Measurements from ENCODE around the gene OSER1. TPM values are rescaled to one million over a fixed set of nuclear protein-coding genes. Genes with fewer than 3 reads are reported as not detected.
A peak's percentile ranks its signal among the peaks of the same experiment; 100 is the strongest.

Gene OSER1
- total RNA-seq, 1 experiment from 2014 or later = 79.7 TPM

DNA sequence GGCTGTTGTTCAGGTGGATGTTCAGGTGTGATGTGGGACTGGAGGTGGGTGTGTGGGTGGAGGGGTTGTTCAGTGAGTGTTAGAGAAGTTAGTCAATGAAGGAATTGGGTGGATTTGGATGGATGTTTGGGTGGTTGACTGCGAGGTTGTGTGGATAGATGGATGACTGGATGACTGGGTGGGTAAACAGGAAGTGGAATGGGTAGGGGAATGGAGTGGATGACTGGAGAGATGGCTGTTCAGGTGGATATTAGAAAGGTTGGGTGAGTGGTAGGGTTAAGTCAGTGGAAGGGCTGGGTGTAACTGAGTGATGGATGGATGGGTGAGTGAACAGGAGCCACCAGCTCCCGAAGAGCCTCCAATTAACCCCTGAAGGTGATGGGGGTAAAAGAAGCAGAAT is 51.4 kb downstream of the OSER1 start:
- no peaks in the 10 kb centered on the region for H3K36me3 Mint-ChIP-seq (ENCODE audit: insufficient read depth, unreplicated experiment)
- H3K9me3 Mint-ChIP-seq (ENCODE audit: unreplicated experiment) = no peaks in the 10 kb centered on the region
- H3K4me1 Mint-ChIP-seq (ENCODE audit: low read depth, unreplicated experiment) = no peaks in the 10 kb centered on the region
- H3K27me3 Mint-ChIP-seq (ENCODE audit: insufficient read depth, unreplicated experiment) = no peaks in the 10 kb centered on the region
- no peak overlapping the region for H3K4me3 ChIP-seq (ENCODE audit: low read depth, low read length)
- no peak overlapping the region for H3K4me3 Mint-ChIP-seq (ENCODE audit: unreplicated experiment)
- no peak for DNase-seq
- intact Hi-C loops (cut with micrococcal nuclease; ENCODE audit: unreplicated experiment) = no loop called here
- POLR2A ChIA-PET = no interaction called here
- no peaks in the 10 kb centered on the region for H3K4me1 ChIP-seq
- CTCF ChIA-PET = interaction anchor here (0.8 kb wide), 1 partner anchor 17 kb away, joined by 3 read pairs; no protein-coding TSS in a partner anchor
- BruUV-seq (replicated peaks) = no TSS peak
- no peak overlapping the region for H3K27ac Mint-ChIP-seq (ENCODE audit: unreplicated experiment)
- H3K27me3 ChIP-seq (replicated peaks; ENCODE audit: control insufficient read depth, insufficient read depth, low read length) = no peaks in the 10 kb centered on the region
- H3K9me3 ChIP-seq = no peaks in the 10 kb centered on the region
- TF ChIP-seq, protein P1, sequence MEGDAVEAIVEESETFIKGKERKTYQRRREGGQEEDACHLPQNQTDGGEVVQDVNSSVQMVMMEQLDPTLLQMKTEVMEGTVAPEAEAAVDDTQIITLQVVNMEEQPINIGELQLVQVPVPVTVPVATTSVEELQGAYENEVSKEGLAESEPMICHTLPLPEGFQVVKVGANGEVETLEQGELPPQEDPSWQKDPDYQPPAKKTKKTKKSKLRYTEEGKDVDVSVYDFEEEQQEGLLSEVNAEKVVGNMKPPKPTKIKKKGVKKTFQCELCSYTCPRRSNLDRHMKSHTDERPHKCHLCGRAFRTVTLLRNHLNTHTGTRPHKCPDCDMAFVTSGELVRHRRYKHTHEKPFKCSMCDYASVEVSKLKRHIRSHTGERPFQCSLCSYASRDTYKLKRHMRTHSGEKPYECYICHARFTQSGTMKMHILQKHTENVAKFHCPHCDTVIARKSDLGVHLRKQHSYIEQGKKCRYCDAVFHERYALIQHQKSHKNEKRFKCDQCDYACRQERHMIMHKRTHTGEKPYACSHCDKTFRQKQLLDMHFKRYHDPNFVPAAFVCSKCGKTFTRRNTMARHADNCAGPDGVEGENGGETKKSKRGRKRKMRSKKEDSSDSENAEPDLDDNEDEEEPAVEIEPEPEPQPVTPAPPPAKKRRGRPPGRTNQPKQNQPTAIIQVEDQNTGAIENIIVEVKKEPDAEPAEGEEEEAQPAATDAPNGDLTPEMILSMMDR (IDR thresholded peaks at IDR 0.05; ENCODE audit: insufficient read depth in 1 of 2, low read depth in 1 of 2, low read length in 1 of 2, severe bottlenecking in 1 of 2, unreplicated experiment in 1 of 2) = no peak
- no peaks in the 10 kb centered on the region for H3K36me3 ChIP-seq (ENCODE audit: control insufficient read depth, insufficient read depth, low read length)

DNA sequence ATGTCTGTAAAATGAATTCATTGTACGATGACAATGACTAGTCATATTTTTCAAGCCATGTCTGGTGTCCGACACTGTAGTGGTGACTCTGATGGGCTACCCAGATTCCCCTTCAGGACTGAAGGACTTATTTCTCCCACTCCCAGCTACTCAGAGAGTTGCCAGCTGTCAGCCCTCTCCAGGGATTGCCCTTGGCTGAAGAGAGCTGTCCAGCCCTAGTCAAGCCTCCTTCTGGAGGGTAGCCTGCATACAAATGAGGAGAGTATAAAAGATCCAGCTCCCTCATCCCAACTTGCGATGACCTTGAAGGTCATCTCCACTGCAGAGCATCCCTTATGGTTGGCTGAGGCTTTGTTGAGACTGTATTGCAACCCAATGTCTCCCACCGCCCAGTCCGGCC is 53.5 kb downstream of the OSER1 start:
- Mint-ChIP-seq H3K27ac (ENCODE audit: unreplicated experiment) (no peak overlapping the region), H3K36me3 (ENCODE audit: insufficient read depth, unreplicated experiment) (no peaks in the 10 kb centered on the region), H3K4me1 (ENCODE audit: low read depth, unreplicated experiment) (peaks cover 8% of the 10 kb centered on the region), H3K9me3 (ENCODE audit: unreplicated experiment) (no peaks in the 10 kb centered on the region), H3K27me3 (ENCODE audit: insufficient read depth, unreplicated experiment) (no peaks in the 10 kb centered on the region), H3K4me3 (ENCODE audit: unreplicated experiment) (no peak overlapping the region)
- CTCF ChIA-PET = no interaction called here
- POLR2A ChIA-PET = no interaction called here
- TF ChIP-seq, protein P1 (IDR thresholded peaks at IDR 0.05; ENCODE audit: insufficient read depth in 1 of 2, low read depth in 1 of 2, low read length in 1 of 2, severe bottlenecking in 1 of 2, unreplicated experiment in 1 of 2) = no peak
- Histone ChIP-seq H3K4me1 (peaks cover 11% of the 10 kb centered on the region), H3K4me3 (ENCODE audit: low read depth, low read length) (no peak overlapping the region), H3K9me3 (no peaks in the 10 kb centered on the region), H3K27me3 (replicated peaks; ENCODE audit: control insufficient read depth, insufficient read depth, low read length) (no peaks in the 10 kb centered on the region), H3K36me3 (ENCODE audit: control insufficient read depth, insufficient read depth, low read length) (no peaks in the 10 kb centered on the region)
- BruUV-seq (replicated peaks) = no TSS peak
- DNase-seq = peak in 1 of 2 experiments; percentile 22
- intact Hi-C loops (cut with micrococcal nuclease; ENCODE audit: unreplicated experiment) = no loop called here

DNA sequence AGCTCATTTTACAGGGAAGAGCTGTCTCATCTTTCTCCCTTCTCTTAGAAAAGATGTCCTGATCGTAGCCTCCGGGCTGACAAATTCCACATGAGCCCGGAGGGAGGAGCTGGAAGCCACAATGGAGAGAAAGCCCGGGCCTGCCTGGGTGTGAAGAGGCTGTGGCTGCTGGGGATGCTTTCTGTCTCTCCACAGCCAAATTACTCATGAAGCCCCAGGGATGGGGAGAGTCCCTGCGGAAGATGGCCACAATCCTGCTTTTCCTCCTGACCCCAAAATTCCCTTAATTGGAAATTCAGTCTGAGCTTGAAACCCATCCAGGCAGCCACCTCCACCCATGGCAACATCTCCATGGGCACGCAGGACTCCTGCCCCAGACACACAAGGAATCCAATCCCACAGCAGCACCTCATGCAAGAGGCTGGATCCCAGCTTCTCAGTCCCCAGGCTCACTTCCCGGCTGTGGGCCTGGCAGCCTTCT is 56.0 kb downstream of the OSER1 start:
- Mint-ChIP-seq H3K4me3 (ENCODE audit: unreplicated experiment) (no peak overlapping the region), H3K36me3 (ENCODE audit: insufficient read depth, unreplicated experiment) (no peaks in the 10 kb centered on the region), H3K4me1 (ENCODE audit: low read depth, unreplicated experiment) (peaks cover 16% of the 10 kb centered on the region), H3K27me3 (ENCODE audit: insufficient read depth, unreplicated experiment) (no peaks in the 10 kb centered on the region), H3K27ac (ENCODE audit: unreplicated experiment) (no peak overlapping the region), H3K9me3 (ENCODE audit: unreplicated experiment) (peaks cover 8% of the 10 kb centered on the region)
- intact Hi-C loops (cut with micrococcal nuclease; ENCODE audit: unreplicated experiment) = no loop called here
- peaks cover 8% of the 10 kb centered on the region for H3K9me3 ChIP-seq
- CTCF ChIA-PET = interaction anchor here (1.0 kb wide), 1 partner anchor 33 kb away, joined by 3 read pairs; no protein-coding TSS in a partner anchor
- POLR2A ChIA-PET = no interaction called here
- no TSS peak for BruUV-seq (replicated peaks)
- TF ChIP-seq, protein P1 (IDR thresholded peaks at IDR 0.05; ENCODE audit: insufficient read depth in 1 of 2, low read depth in 1 of 2, low read length in 1 of 2, severe bottlenecking in 1 of 2, unreplicated experiment in 1 of 2) = no peak
- no peaks in the 10 kb centered on the region for H3K36me3 ChIP-seq (ENCODE audit: control insufficient read depth, insufficient read depth, low read length)
- H3K27me3 ChIP-seq (replicated peaks; ENCODE audit: control insufficient read depth, insufficient read depth, low read length) = no peaks in the 10 kb centered on the region
- DNase-seq = peak in 1 of 2 experiments; percentile 44
- peaks cover 33% of the 10 kb centered on the region for H3K4me1 ChIP-seq
- no peak overlapping the region for H3K4me3 ChIP-seq (ENCODE audit: low read depth, low read length)

All from Caco-2 (cell line).